HepG2 (cell line): Measurements from ENCODE around the gene CLRN3. TPM values are rescaled to one million over a fixed set of nuclear protein-coding genes. Genes with fewer than 3 reads are reported as not detected.

Source experiments
- ATAC-seq: fragments of 200-7000 bp; cut with Tn5 transposase; 3 replicates; pipeline ENCODE4 v1.9.1; 2020; ENCODE audit warnings: mild to moderate bottlenecking, moderate library complexity
- BruUV-seq: library from RNA; stranded (reverse); fragments of 400-500 nt; replicated peaks from 2 replicates; lab custom pipeline; 2021; lab: Mats Ljungman, UMichigan
- CTCF ChIA-PET: fragments of 300-600 bp; formaldehyde crosslinking; extraction: SDS; loops from one replicate; lab custom pipeline; 2021; ENCODE audit warnings: low total read pairs, inconsistent platforms, low intra/inter-chr PET ratio; lab: Yijun Ruan, JAX
- POLR2A ChIA-PET: fragments of 350-600 bp; sonication (Branson Sonifier 250); formaldehyde crosslinking; loops from one replicate; lab custom pipeline; 2020; ENCODE audit warnings: antibody characterized with exemption, inconsistent platforms; lab: Yijun Ruan, JAX
- DNase-seq: peaks from one replicate; pipeline ENCODE4 v3.0.0-alpha.2; 2015; ENCODE audit warnings: low spot score
- FAIRE-seq: peaks from 3 replicates; lab custom pipeline; 2011; peaks lifted over from hg19 to GRCh38; lab: Jason Lieb, UNC
- H2AFZ ChIP-seq: one replicate; pipeline ENCODE4 v1.6.1; 2011; ENCODE audit warnings: low read length, inconsistent platforms
- H3K27ac ChIP-seq: fragments of 300-600 bp; 3 replicates; pipeline ENCODE4 v1.8.0; 2011; ENCODE audit warnings: mixed run types, mild to moderate bottlenecking, mixed read lengths, low read length, inconsistent platforms; ENCODE audit not compliant: insufficient read depth; ENCODE audit errors: extremely low read length
- H3K27me3 ChIP-seq, 2 experiments: fragments of 200-600 bp in 1 of 2; 2 replicates in 1 of 2; 3 replicates in 1 of 2; pipeline versions ENCODE4 v1.6.0 to v1.8.0; 2011; ENCODE audit warnings: low read length in 2 of 2, mild to moderate bottlenecking in 2 of 2, moderate library complexity in 2 of 2, inconsistent platforms in 1 of 2; ENCODE audit not compliant: insufficient read depth in 2 of 2, control insufficient read depth in 1 of 2
- H3K36me3 ChIP-seq, 2 experiments: fragments of 200-600 bp in 1 of 2; replicated peaks in 1 of 2; 2 replicates in 1 of 2; 3 replicates in 1 of 2; pipeline versions ENCODE4 v1.5.1 to v1.8.0; 2011; ENCODE audit warnings: low read length in 2 of 2, inconsistent platforms in 1 of 2; ENCODE audit not compliant: insufficient read depth in 2 of 2, control insufficient read depth in 1 of 2
- H3K4me1 ChIP-seq: 2 replicates; pipeline ENCODE4 v1.5.1; 2012; ENCODE audit warnings: low read length, inconsistent platforms; ENCODE audit not compliant: insufficient read depth
- H3K4me2 ChIP-seq: 2 replicates; pipeline ENCODE4 v1.6.0; 2011; ENCODE audit warnings: low read depth, low read length, inconsistent platforms
- H3K4me3 ChIP-seq, 3 experiments: fragments of 200-600 bp in 1 of 3; sonication (generic), shearing (Covaris generic) in 1 of 3; replicated peaks in 1 of 3; 2 replicates each; pipeline ENCODE4 v1.5.1; 2011 to 2016; ENCODE audit warnings: low read length in 3 of 3, inconsistent platforms in 2 of 3, low read depth in 2 of 3, mild to moderate bottlenecking in 2 of 3, control low read depth in 1 of 3, mixed read lengths in 1 of 3; ENCODE audit not compliant: insufficient read depth in 1 of 3
- H3K79me2 ChIP-seq: one replicate; pipeline ENCODE4 v1.6.1; 2011; ENCODE audit warnings: low read length, inconsistent platforms; ENCODE audit not compliant: insufficient read depth
- H3K9ac ChIP-seq: 2 replicates; pipeline ENCODE4 v1.6.0; 2011; ENCODE audit warnings: mild to moderate bottlenecking, low read depth, low read length, inconsistent platforms; ENCODE audit not compliant: insufficient read depth
- H3K9me3 ChIP-seq: 2 replicates; pipeline ENCODE4 v1.5.1; 2012; ENCODE audit warnings: mild to moderate bottlenecking, low read length
- H4K20me1 ChIP-seq: 2 replicates; pipeline ENCODE4 v1.6.0; 2011; ENCODE audit warnings: inconsistent platforms, mild to moderate bottlenecking, low read length, moderate library complexity; ENCODE audit not compliant: insufficient read depth
- CHD2 ChIP-seq: IDR thresholded peaks from 2 replicates; pipeline ENCODE4 v1.6.1; 2011; ENCODE audit warnings: low read depth, low read length, improper control_type of control experiment
- DZIP1 ChIP-seq: sonication (generic); formaldehyde crosslinking; IDR thresholded peaks from 2 replicates; pipeline ENCODE4 v1.5.0; 2020; ENCODE audit warnings: mild to moderate bottlenecking, missing genetic modification reagents
- POLR2AphosphoS2 ChIP-seq: IDR thresholded peaks from 2 replicates; pipeline ENCODE4 v1.6.1; 2011; ENCODE audit warnings: low read depth, low read length, improper control_type of control experiment
- PRPF4 ChIP-seq: fragments of 200-400 bp; formaldehyde crosslinking; IDR thresholded peaks from 2 replicates; pipeline ENCODE4 v1.6.1; 2016; ENCODE audit warnings: low read length, low read depth; ENCODE audit not compliant: poor library complexity, severe bottlenecking
- SUZ12 ChIP-seq: fragments of 150-350 bp; IDR thresholded peaks from 2 replicates; pipeline ENCODE4 v1.6.1; 2014; ENCODE audit warnings: low read depth, low read length
- ZFP36 ChIP-seq: fragments of 150-350 bp; IDR thresholded peaks from 2 replicates; pipeline ENCODE4 v1.6.1; 2018; ENCODE audit warnings: borderline replicate concordance, low read length, low read depth; ENCODE audit not compliant: partially characterized antibody
- ZNF317 ChIP-seq: sonication (generic); formaldehyde crosslinking; IDR thresholded peaks from 2 replicates; pipeline ENCODE4 v1.5.0; 2020; ENCODE audit warnings: mild to moderate bottlenecking, missing genetic modification reagents
- ZNF670 ChIP-seq: sonication (generic); formaldehyde crosslinking; IDR thresholded peaks from 2 replicates; pipeline ENCODE4 v1.8.0; 2022; ENCODE audit warnings: mild to moderate bottlenecking, missing genetic modification reagents, borderline replicate concordance
- in situ Hi-C: cut with HindIII; loops from 2 replicates; pipeline ENCODE4 v1.10.0; 2017; ENCODE audit warnings: low pct_unique_long_range_greater_than_20kb; ENCODE audit not compliant: extremely low pct_ligation_motif_present
- intact Hi-C: fragments of 100-400 bp; cut with micrococcal nuclease; formaldehyde crosslinking; loops from one replicate; pipeline ENCODE4 v1.10.0; 2022; ENCODE audit not compliant: unreplicated experiment
- polyA plus RNA-seq, 8 experiments: library from polyadenylated mRNA; depleted of rRNA in 3 of 8; stranded (reverse) in 7 of 8; unstranded in 1 of 8; fragments of >200 nt; fragmentation: Illumina TruSeq in 4 of 8; extraction: Trizol in 4 of 8; gene quantifications; 2 replicates each; pipeline versions ENCODE4 v1.2.1 to v1.2.3, GENCODE V29; 2011 to 2016; ENCODE audit warnings: low read depth in 4 of 8, missing spikeins in 1 of 8, mixed read lengths in 1 of 8; ENCODE audit not compliant: insufficient read depth in 1 of 8
- total RNA-seq, 5 experiments: library from RNA; depleted of rRNA; stranded (reverse); fragments of >200 nt; fragmentation: Illumina TruSeq; extraction: Trizol; gene quantifications; 2 replicates each; pipeline ENCODE4 v1.2.3, GENCODE V29; 2016; ENCODE audit warnings: low read depth in 1 of 5
- TF ChIP-seq, protein P1 (sequence below): sonication (generic); formaldehyde crosslinking; IDR thresholded peaks from 2 replicates; pipeline ENCODE4 v1.9.0; 2021; ENCODE audit warnings: missing genetic modification reagents, borderline replicate concordance
- TF ChIP-seq, protein P2 (sequence below): sonication (generic); formaldehyde crosslinking; IDR thresholded peaks from 2 replicates; pipeline ENCODE4 v1.5.0; 2020; ENCODE audit warnings: mild to moderate bottlenecking, missing genetic modification reagents, borderline replicate concordance

CLRN3 gene
- total and polyA plus RNA-seq, 2 of the 13 experiments (the other 11 are each of a cell fraction or from before 2014, with no cell fraction given) = not detected

GRCh38 chr10:127871631-127872010 is 21.1 kb downstream of the CLRN3 start (continued):
- TF ChIP-seq PRPF4 (no peak), ZNF670 (CRISPR knock-in tag) (no peak), POLR2AphosphoS2 (no peak), ZFP36 (no peak)
- TF ChIP-seq, protein P1, sequence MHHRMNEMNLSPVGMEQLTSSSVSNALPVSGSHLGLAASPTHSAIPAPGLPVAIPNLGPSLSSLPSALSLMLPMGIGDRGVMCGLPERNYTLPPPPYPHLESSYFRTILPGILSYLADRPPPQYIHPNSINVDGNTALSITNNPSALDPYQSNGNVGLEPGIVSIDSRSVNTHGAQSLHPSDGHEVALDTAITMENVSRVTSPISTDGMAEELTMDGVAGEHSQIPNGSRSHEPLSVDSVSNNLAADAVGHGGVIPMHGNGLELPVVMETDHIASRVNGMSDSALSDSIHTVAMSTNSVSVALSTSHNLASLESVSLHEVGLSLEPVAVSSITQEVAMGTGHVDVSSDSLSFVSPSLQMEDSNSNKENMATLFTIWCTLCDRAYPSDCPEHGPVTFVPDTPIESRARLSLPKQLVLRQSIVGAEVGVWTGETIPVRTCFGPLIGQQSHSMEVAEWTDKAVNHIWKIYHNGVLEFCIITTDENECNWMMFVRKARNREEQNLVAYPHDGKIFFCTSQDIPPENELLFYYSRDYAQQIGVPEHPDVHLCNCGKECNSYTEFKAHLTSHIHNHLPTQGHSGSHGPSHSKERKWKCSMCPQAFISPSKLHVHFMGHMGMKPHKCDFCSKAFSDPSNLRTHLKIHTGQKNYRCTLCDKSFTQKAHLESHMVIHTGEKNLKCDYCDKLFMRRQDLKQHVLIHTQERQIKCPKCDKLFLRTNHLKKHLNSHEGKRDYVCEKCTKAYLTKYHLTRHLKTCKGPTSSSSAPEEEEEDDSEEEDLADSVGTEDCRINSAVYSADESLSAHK (CRISPR knock-in tag) = no peak

DNA sequence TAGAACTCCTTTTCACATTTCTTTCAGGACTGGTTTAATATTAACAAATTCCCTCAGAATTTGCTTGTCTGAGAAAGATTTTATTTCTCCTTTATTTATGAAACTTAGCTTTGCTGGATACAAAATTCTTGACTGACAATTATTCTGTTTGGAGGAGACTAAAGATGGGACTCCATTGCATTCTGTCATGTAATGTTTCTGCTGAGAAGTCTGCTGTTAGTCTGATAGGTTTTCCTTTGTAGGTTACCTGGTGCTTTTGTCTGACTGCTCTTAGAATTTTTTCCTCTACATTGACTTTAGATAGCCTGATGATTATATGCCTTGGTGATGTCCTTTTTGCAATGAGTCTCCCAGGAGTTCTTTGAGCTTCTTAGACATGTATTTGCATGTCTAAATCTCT is 23.4 kb downstream of the CLRN3 start:
- intact Hi-C loops (no loop called here), in situ Hi-C loops (loop anchor here (25.0 kb wide), 1 partner anchor 632 kb away; no protein-coding TSS in a partner anchor)
- Histone ChIP-seq H3K27me3 (no peaks in the 10 kb centered on the region), H3K79me2 (no peaks in the 10 kb centered on the region), H3K4me3 (no peak overlapping the region), H2AFZ (no peak overlapping the region), H3K9me3 (peaks cover 18% of the 10 kb centered on the region; the same call in 1 of the 2 replicates), H3K36me3 (no peaks in the 10 kb centered on the region), H3K4me1 (peaks cover 31% of the 10 kb centered on the region), H3K27ac (no peak overlapping the region), H3K4me2 (no peak overlapping the region), H4K20me1 (no peaks in the 10 kb centered on the region), H3K9ac (no peak overlapping the region)
- POLR2A ChIA-PET = no interaction called here
- no peak for DNase-seq
- CTCF ChIA-PET = no interaction called here
- ATAC-seq = no peak
- no peak for FAIRE-seq
- 0 out of 2 replicates have a peak, but pooled peaks have one; percentile 59 for TF ChIP-seq ZNF317
- TF ChIP-seq, protein P2, sequence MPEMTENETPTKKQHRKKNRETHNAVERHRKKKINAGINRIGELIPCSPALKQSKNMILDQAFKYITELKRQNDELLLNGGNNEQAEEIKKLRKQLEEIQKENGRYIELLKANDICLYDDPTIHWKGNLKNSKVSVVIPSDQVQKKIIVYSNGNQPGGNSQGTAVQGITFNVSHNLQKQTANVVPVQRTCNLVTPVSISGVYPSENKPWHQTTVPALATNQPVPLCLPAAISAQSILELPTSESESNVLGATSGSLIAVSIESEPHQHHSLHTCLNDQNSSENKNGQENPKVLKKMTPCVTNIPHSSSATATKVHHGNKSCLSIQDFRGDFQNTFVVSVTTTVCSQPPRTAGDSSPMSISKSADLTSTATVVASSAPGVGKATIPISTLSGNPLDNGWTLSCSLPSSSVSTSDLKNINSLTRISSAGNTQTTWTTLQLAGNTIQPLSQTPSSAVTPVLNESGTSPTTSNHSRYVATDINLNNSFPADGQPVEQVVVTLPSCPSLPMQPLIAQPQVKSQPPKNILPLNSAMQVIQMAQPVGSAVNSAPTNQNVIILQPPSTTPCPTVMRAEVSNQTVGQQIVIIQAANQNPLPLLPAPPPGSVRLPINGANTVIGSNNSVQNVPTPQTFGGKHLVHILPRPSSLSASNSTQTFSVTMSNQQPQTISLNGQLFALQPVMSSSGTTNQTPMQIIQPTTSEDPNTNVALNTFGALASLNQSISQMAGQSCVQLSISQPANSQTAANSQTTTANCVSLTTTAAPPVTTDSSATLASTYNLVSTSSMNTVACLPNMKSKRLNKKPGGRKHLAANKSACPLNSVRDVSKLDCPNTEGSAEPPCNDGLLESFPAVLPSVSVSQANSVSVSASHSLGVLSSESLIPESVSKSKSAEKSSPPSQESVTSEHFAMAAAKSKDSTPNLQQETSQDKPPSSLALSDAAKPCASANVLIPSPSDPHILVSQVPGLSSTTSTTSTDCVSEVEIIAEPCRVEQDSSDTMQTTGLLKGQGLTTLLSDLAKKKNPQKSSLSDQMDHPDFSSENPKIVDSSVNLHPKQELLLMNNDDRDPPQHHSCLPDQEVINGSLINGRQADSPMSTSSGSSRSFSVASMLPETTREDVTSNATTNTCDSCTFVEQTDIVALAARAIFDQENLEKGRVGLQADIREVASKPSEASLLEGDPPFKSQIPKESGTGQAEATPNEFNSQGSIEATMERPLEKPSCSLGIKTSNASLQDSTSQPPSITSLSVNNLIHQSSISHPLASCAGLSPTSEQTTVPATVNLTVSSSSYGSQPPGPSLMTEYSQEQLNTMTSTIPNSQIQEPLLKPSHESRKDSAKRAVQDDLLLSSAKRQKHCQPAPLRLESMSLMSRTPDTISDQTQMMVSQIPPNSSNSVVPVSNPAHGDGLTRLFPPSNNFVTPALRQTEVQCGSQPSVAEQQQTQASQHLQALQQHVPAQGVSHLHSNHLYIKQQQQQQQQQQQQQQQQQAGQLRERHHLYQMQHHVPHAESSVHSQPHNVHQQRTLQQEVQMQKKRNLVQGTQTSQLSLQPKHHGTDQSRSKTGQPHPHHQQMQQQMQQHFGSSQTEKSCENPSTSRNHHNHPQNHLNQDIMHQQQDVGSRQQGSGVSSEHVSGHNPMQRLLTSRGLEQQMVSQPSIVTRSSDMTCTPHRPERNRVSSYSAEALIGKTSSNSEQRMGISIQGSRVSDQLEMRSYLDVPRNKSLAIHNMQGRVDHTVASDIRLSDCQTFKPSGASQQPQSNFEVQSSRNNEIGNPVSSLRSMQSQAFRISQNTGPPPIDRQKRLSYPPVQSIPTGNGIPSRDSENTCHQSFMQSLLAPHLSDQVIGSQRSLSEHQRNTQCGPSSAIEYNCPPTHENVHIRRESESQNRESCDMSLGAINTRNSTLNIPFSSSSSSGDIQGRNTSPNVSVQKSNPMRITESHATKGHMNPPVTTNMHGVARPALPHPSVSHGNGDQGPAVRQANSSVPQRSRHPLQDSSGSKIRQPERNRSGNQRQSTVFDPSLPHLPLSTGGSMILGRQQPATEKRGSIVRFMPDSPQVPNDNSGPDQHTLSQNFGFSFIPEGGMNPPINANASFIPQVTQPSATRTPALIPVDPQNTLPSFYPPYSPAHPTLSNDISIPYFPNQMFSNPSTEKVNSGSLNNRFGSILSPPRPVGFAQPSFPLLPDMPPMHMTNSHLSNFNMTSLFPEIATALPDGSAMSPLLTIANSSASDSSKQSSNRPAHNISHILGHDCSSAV (CRISPR knock-in tag) = no peak
- TF ChIP-seq SUZ12 = no peak
- no peak for TF ChIP-seq DZIP1 (CRISPR knock-in tag)
- TF ChIP-seq CHD2 = no peak
- no TSS peak for BruUV-seq
